Loucy (cell line): ENCODE data around the gene NLGN4X.

ENCODE experiments used
- H2AFZ ChIP-seq: fragments of 200-600 bp; sonication (generic); 2 replicates; pipeline ENCODE4 v1.6.0; 2016; ENCODE audit warnings: antibody characterized with exemption, mild to moderate bottlenecking, low read length, moderate library complexity
- H3F3A ChIP-seq: fragments of 200-600 bp; 2 replicates; pipeline ENCODE4 v1.6.0; 2016; ENCODE audit warnings: antibody characterized with exemption, low read depth, mild to moderate bottlenecking
- H3K27me3 ChIP-seq: fragments of 200-600 bp; sonication (generic); 2 replicates; pipeline ENCODE4 v1.6.1; 2014; ENCODE audit warnings: low read length, mild to moderate bottlenecking; ENCODE audit not compliant: insufficient read depth, poor library complexity, severe bottlenecking
- H3K36me3 ChIP-seq: fragments of 200-600 bp; sonication (generic); 2 replicates; pipeline ENCODE4 v1.6.1; 2016; ENCODE audit warnings: low read length; ENCODE audit not compliant: insufficient read depth
- H3K4me1 ChIP-seq: fragments of 200-600 bp; sonication (generic); 2 replicates; pipeline ENCODE4 v1.5.1; 2014; ENCODE audit warnings: low read length, mild to moderate bottlenecking; ENCODE audit not compliant: insufficient read depth, poor library complexity, severe bottlenecking
- H3K4me2 ChIP-seq: fragments of 200-600 bp; sonication (generic); 2 replicates; pipeline ENCODE4 v1.6.0; 2014; ENCODE audit warnings: antibody characterized with exemption, low read length, low read depth, mild to moderate bottlenecking; ENCODE audit not compliant: poor library complexity, severe bottlenecking
- H3K4me3 ChIP-seq: fragments of 200-600 bp; sonication (generic); 2 replicates; pipeline ENCODE4 v1.5.1; 2014; ENCODE audit warnings: low read length, mild to moderate bottlenecking, mixed read lengths; ENCODE audit not compliant: poor library complexity, severe bottlenecking
- H3K79me2 ChIP-seq: fragments of 200-600 bp; sonication (generic); 2 replicates; pipeline ENCODE4 v1.6.1; 2014; ENCODE audit warnings: low read length; ENCODE audit not compliant: insufficient read depth
- H3K9ac ChIP-seq: fragments of 200-600 bp; sonication (generic); 2 replicates; pipeline ENCODE4 v1.6.0; 2014; ENCODE audit warnings: mild to moderate bottlenecking, low read depth, low read length, moderate library complexity; ENCODE audit not compliant: poor library complexity, severe bottlenecking
- H3K9me2 ChIP-seq: fragments of 200-600 bp; sonication (generic); replicated peaks from 2 replicates; pipeline ENCODE4 v1.6.1; 2016; ENCODE audit warnings: low read depth, low read length, mixed read lengths
- H3K9me3 ChIP-seq: fragments of 200-600 bp; sonication (generic); 2 replicates; pipeline ENCODE4 v1.6.1; 2014; ENCODE audit warnings: mild to moderate bottlenecking, antibody characterized with exemption, low read length, low read depth; ENCODE audit not compliant: insufficient read depth
- H4K20me1 ChIP-seq: fragments of 200-600 bp; sonication (generic); 2 replicates; pipeline ENCODE4 v1.6.0; 2014; ENCODE audit warnings: antibody characterized with exemption, low read length, mild to moderate bottlenecking; ENCODE audit not compliant: insufficient read depth, poor library complexity, severe bottlenecking
- EZH2phosphoT487 ChIP-seq: fragments of 200-600 bp; IDR thresholded peaks from 2 replicates; pipeline ENCODE4 v1.6.1; 2018; ENCODE audit warnings: antibody characterized with exemption, mild to moderate bottlenecking, moderate library complexity, borderline replicate concordance
- TF ChIP-seq, protein P1 (sequence below): fragments of 200-600 bp; sonication (generic); conservative IDR thresholded peaks from 2 replicates; pipeline ENCODE4 v1.5.1; 2014; ENCODE audit warnings: mild to moderate bottlenecking, antibody characterized with exemption, low read length

Gene NLGN4X

DNA sequence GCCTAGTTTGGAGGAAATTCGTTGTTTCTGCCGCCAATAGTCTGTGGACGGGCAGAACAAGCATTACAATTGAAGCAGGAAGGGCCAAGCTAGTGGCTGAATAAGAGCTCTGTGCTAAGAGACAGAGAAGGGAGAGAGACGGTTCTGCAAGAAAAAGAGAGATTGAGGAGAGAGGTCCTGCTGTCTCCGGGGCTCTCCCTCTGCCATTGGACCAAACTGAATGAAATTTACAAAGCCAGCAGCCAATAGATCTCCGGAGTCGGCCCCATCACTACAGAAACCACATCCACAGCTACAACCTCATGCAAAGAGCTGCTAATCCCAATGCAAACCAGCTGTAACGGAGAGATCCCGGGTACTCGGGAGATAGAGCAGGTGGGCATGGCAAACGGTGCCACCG is at the start of gene NLGN4X:
NLGN4X (minus strand) TSS at position 148 of the 400 bp plus-strand sequence. CDS start 77,401 bp downstream, outside the sequence.
- Histone ChIP-seq H3K4me3 (peak within 1 kb of the TSS; percentile 85), H3K27me3 (no peaks in the 10 kb centered on the region), H3K9me2 (no peaks in the 10 kb centered on the region), H4K20me1 (no peaks in the 10 kb centered on the region), H3K9me3 (no peaks in the 10 kb centered on the region), H3K4me2 (peak within 1 kb of the TSS; percentile 83), H3K36me3 (no peaks in the 10 kb centered on the region), H3F3A (no peaks in the 10 kb centered on the region), H3K79me2 (peaks cover 29% of the 10 kb centered on the region), H2AFZ (peak within 1 kb of the TSS; percentile 36; the same call in 1 of the 2 replicates), H3K4me1 (peaks cover 3% of the 10 kb centered on the region), H3K9ac (peak within 1 kb of the TSS; percentile 80)
- no peak for TF ChIP-seq EZH2phosphoT487
- TF ChIP-seq, protein P1, sequence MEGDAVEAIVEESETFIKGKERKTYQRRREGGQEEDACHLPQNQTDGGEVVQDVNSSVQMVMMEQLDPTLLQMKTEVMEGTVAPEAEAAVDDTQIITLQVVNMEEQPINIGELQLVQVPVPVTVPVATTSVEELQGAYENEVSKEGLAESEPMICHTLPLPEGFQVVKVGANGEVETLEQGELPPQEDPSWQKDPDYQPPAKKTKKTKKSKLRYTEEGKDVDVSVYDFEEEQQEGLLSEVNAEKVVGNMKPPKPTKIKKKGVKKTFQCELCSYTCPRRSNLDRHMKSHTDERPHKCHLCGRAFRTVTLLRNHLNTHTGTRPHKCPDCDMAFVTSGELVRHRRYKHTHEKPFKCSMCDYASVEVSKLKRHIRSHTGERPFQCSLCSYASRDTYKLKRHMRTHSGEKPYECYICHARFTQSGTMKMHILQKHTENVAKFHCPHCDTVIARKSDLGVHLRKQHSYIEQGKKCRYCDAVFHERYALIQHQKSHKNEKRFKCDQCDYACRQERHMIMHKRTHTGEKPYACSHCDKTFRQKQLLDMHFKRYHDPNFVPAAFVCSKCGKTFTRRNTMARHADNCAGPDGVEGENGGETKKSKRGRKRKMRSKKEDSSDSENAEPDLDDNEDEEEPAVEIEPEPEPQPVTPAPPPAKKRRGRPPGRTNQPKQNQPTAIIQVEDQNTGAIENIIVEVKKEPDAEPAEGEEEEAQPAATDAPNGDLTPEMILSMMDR: no peak

GRCh38 chrX:6266041-6266440 is 37.4 kb upstream of the NLGN4X start:
- H3F3A ChIP-seq: no peaks in the 10 kb centered on the region
- H3K79me2 ChIP-seq: no peaks in the 10 kb centered on the region
- H3K9ac ChIP-seq: no peak overlapping the region
- H3K9me3 ChIP-seq: no peaks in the 10 kb centered on the region
- no peak overlapping the region for H3K4me2 ChIP-seq
- H2AFZ ChIP-seq: no peak overlapping the region
- no peak overlapping the region for H3K4me3 ChIP-seq
- no peaks in the 10 kb centered on the region for H3K27me3 ChIP-seq
- no peak for TF ChIP-seq EZH2phosphoT487
- TF ChIP-seq, protein P1: no peak
- no peaks in the 10 kb centered on the region for H3K9me2 ChIP-seq
- no peaks in the 10 kb centered on the region for H3K4me1 ChIP-seq
- H3K36me3 ChIP-seq: no peaks in the 10 kb centered on the region
- no peaks in the 10 kb centered on the region for H4K20me1 ChIP-seq

DNA sequence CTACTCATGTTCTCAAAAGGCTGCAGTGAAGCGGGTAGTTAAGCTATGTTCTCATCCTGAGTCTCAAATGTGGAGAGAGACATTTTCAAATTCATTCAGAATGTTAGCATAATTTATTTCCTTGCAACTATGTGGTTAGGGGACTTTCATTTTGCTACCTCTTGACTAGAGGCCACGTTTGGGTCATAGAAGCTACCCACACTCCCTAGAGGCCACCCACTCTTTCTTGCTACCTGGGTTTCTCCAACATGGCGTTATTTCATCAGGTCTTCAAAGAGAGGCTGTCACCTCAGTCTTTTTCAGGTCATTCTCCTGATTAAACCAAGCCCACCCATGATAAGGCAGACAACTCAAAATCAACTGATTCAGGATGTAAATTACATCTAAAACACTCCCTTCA is 34.3 kb upstream of the NLGN4X start:
- Histone ChIP-seq H3K4me3 (no peak overlapping the region), H2AFZ (no peak overlapping the region), H3K9me2 (no peaks in the 10 kb centered on the region), H3K36me3 (no peaks in the 10 kb centered on the region), H3K27me3 (no peaks in the 10 kb centered on the region), H3F3A (no peaks in the 10 kb centered on the region), H3K4me2 (no peak overlapping the region), H3K79me2 (no peaks in the 10 kb centered on the region), H3K9me3 (no peaks in the 10 kb centered on the region), H4K20me1 (no peaks in the 10 kb centered on the region), H3K9ac (no peak overlapping the region), H3K4me1 (no peaks in the 10 kb centered on the region)
- TF ChIP-seq, protein P1: no peak
- no peak for TF ChIP-seq EZH2phosphoT487
